Kidney (tissue), 14 donors: Measurements from ENCODE around the gene FLT4. TPM values are rescaled to one million over a fixed set of nuclear protein-coding genes. Genes with fewer than 3 reads are reported as not detected.

Source experiments
- DNase-seq, 5 donors: peaks; one replicate each; pipeline ENCODE4 v3.0.0-alpha.2; 2013 to 2020
- FAIRE-seq: peaks from 2 replicates; lab custom pipeline; 2012; peaks lifted over from hg19 to GRCh38; lab: Jason Lieb, UNC
- H3K27ac ChIP-seq, 2 donors: one replicate each; pipeline ENCODE4 v1.7.0; 2013; ENCODE audit warnings: low read depth in 2 of 2, low read length in 2 of 2, inconsistent platforms in 1 of 2
- H3K27me3 ChIP-seq: one replicate; pipeline ENCODE4 v1.7.1; 2013; ENCODE audit warnings: low read length, inconsistent platforms; ENCODE audit not compliant: control insufficient read depth, insufficient read depth
- H3K36me3 ChIP-seq, 3 donors: one replicate each; pipeline versions ENCODE4 v1.7.0 to v1.7.1; 2013; ENCODE audit warnings: low read length in 3 of 3, control low read depth in 1 of 3, inconsistent platforms in 1 of 3; ENCODE audit not compliant: insufficient read depth in 3 of 3, control insufficient read depth in 2 of 3
- H3K4me1 ChIP-seq, 3 donors: one replicate each; pipeline versions ENCODE4 v1.7.0 to v1.7.1; 2013; ENCODE audit warnings: low read length in 3 of 3, inconsistent platforms in 1 of 3, low read depth in 1 of 3; ENCODE audit not compliant: control insufficient read depth in 2 of 3, insufficient read depth in 2 of 3
- H3K4me3 ChIP-seq, 3 donors: one replicate each; pipeline versions ENCODE4 v1.7.0 to v1.8.1; 2013; ENCODE audit warnings: low read length in 3 of 3, control low read depth in 1 of 3, inconsistent platforms in 1 of 3
- H3K9ac ChIP-seq, 3 donors: one replicate each; pipeline versions ENCODE4 v1.7.0 to v1.7.1; 2013; ENCODE audit warnings: low read length in 3 of 3, control low read depth in 1 of 3, inconsistent platforms in 1 of 3
- H3K9me3 ChIP-seq, 3 donors: one replicate each; pipeline versions ENCODE4 v1.7.0 to v1.7.1; 2013; ENCODE audit warnings: low read length in 3 of 3, control low read depth in 1 of 3, inconsistent platforms in 1 of 3; ENCODE audit not compliant: control insufficient read depth in 2 of 3, insufficient read depth in 1 of 3
- CTCF ChIP-seq: IDR thresholded peaks from 3 replicates; pipeline ENCODE4 v1.5.1; 2012; ENCODE audit warnings: mild to moderate bottlenecking, moderate library complexity, borderline replicate concordance; ENCODE audit not compliant: insufficient read depth; ENCODE audit errors: extremely low read depth
- intact Hi-C: fragments of 100-400 bp; cut with DNase I; formaldehyde crosslinking; loops from one replicate; pipeline ENCODE4 v1.11.1; 2022
- polyA plus RNA-seq: library from polyadenylated mRNA; stranded (reverse); fragments of 350-450 nt; fragmentation: Illumina TruSeq; extraction: RNeasy Lipid Tissue Mini Kit (QIAGEN cat#74804); gene quantifications from one replicate; pipeline ENCODE4 v1.2.3, GENCODE V29; 2014; ENCODE audit warnings: low read depth, low replicate concordance; ENCODE audit not compliant: insufficient read depth
- total RNA-seq: library from RNA; stranded (reverse); fragmentation: NEBNext Ultra II Directional; extraction: Animal tissue kit (Norgen Biotek cat#: 25700); gene quantifications from one replicate; pipeline ENCODE4 v1.2.1, GENCODE V29; 2021
- donor health status: control.
- donor health status: control.
- donor health status: control.
- donor health status: control.
- donor health status: control.
- donor health status: DM: yes; HTN: yes; CAD: no.
- donor health status: Normal renal cell carcinoma (clear cell type).

FLT4 gene
- total and polyA plus RNA-seq, 2 donors from 2014 or later = 6.9 to 29.4 TPM

- Histone ChIP-seq H3K9ac (no peak overlapping the region), H3K36me3 (no peaks in the 10 kb centered on the region), H3K27ac (no peak overlapping the region), H3K4me1 (peaks cover 0 to 6% (median 0%) of the 10 kb centered on the region in 3 donors), H3K4me3 (no peak overlapping the region), H3K9me3 (no peaks in the 10 kb centered on the region), H3K27me3 (peaks cover 10% of the 10 kb centered on the region)
- FAIRE-seq (no peak), DNase-seq (peak in 1 of 5 donors; percentile 26)
- intact Hi-C loops = no loop called here
- TF ChIP-seq CTCF = no peak
These were observed 2.5 kb downstream of the FLT4 start for GRCh38 chr5:180646963-180647305.

GRCh38 chr5:180646289-180646962, 3.0 kb downstream of the FLT4 start:
- intact Hi-C loops = no loop called here
- H3K36me3 ChIP-seq = no peaks in the 10 kb centered on the region
- peaks cover 0 to 6% (median 0%) of the 10 kb centered on the region in 3 donors for H3K4me1 ChIP-seq
- no peaks in the 10 kb centered on the region for H3K9me3 ChIP-seq
- FAIRE-seq = no peak
- no peak overlapping the region for H3K27ac ChIP-seq
- DNase-seq = peak in 1 of 5 donors; percentile 23
- H3K4me3 ChIP-seq = no peak overlapping the region
- H3K27me3 ChIP-seq = peaks cover 8% of the 10 kb centered on the region
- no peak for TF ChIP-seq CTCF
- H3K9ac ChIP-seq = no peak overlapping the region

- no peak overlapping the region for H3K27ac ChIP-seq
- FAIRE-seq = no peak
- H3K27me3 ChIP-seq = peaks cover 5% of the 10 kb centered on the region
- intact Hi-C loops = no loop called here
- TF ChIP-seq CTCF = no peak
- no peak overlapping the region for H3K4me3 ChIP-seq
- no peaks in the 10 kb centered on the region for H3K9me3 ChIP-seq
- DNase-seq = peak in 2 of 5 donors; percentile 36 to 38
- H3K36me3 ChIP-seq = no peaks in the 10 kb centered on the region
- peaks cover 0 to 6% (median 0%) of the 10 kb centered on the region in 3 donors for H3K4me1 ChIP-seq
- H3K9ac ChIP-seq = no peak overlapping the region
These were observed 3.9 kb downstream of the FLT4 start for GRCh38 chr5:180645274-180646204.
